HG02610 (cell line): ENCODE results near the gene DIS3L2.

ENCODE experiments used
- ATAC-seq: cut with Tn5 transposase; IDR thresholded peaks from one replicate; pipeline ENCODE4 v1.9.1; 2021; ENCODE audit warnings: mild to moderate bottlenecking, moderate library complexity; ENCODE audit not compliant: unreplicated experiment

DIS3L2 gene

DNA sequence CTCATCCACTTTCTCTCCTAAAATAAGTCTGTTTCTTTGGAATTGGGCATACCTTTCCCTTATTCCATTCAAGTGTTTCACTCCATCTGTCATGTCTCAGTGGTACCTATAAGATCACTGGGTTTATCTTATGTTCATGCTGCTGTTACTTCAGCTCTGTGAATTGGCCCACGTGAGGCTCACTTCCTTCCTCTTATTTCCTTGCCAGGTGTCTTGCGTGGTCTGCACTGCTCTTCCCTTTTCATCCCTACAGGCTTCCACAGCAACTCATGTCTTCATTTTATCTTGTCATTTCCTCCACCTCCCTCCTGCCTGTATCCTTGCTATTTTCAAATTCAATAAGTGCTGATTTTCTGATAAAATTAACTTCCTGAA, 258.0 kb downstream of the DIS3L2 start:
- ATAC-seq: no peak

DNA sequence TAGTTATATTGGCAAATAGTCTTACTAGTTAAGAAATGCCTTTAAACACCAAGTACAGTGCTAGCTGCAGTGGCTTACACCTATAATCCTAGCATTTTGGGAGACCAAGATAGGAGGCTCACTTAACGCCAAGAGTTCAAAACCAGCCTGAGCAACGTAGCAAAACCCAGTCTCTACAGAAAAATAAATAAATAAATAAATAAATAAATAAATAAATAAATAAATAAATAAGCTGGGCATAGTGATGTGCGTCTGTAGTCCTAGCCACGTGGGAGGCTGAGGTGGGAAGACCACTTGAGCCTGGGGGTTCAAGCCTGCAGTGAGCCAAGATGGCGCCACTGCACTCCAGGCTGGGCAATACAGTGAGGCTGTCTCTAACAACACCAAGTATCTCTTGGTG, 258.4 kb downstream of the DIS3L2 start:
- ATAC-seq: no peak

- ATAC-seq: no peak
Measured at GRCh38 chr2:232225429-232225828, 263.9 kb downstream of the DIS3L2 start.

DNA sequence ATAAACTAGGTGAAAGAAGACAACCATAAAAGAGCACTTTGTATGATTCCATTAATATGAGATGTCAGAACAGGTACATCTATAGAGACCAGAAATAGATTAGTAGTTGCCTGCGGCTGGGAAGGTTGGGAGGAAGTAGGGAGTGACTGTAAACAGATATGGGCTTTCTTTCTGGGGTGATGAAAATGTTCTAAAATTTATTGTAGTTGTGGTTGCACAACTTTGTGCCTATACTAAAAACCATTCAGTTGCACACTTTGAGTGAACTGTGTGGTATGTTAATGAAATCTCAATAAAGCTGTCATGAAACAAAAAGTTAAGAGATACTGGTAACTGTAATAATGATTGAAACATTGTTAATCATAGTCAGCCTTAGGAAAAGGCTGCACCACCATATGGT, 264.4 kb downstream of the DIS3L2 start:
- ATAC-seq: no peak

DNA sequence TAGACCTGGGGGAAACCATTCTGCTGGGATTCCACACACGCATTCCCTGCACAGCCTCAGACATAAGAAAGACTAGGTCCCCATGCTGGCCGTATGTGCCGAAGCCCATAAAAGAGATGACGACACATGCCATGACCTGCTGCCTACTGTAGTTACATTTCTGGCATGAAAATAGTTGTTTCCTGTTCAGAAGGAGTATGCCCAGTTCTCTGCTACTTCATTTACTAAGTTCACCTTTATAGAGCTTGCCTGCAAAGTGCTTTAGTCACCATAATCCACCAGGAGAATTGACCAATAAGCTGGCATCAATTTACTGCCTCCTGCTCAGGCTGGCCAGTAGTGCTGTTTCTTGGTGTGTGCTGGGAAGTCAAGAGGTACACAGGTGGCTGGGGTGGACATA, 266.8 kb downstream of the DIS3L2 start:
- no peak for ATAC-seq

- ATAC-seq: no peak
Measured at GRCh38 chr2:232228971-232229894, 267.7 kb downstream of the DIS3L2 start.

- ATAC-seq: no peak
Measured at GRCh38 chr2:232229911-232230310, 268.4 kb downstream of the DIS3L2 start.

- ATAC-seq: no peak
Measured at GRCh38 chr2:232230560-232230959, 269.0 kb downstream of the DIS3L2 start.

- ATAC-seq: no peak
Measured at GRCh38 chr2:232231554-232231953, 270.0 kb downstream of the DIS3L2 start.

DNA sequence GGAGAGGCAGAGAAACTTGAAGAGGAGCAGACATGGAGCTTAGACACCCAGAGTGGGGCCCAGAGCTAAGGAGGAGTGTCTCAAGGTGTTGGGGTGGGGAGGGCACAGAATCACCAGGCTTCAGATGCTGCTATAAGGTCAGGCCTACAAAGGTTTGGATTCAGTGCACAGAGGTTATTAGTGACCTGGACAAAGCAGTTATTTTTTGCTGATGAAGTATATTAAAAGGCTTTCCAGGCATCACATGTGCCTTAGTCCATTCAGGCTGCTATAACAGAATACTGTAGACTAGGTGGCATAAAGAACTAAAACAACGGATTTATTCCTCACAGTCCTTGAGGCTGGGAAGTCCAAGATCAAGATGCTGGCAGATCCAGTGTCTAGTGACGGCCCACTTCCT, 271.4 kb downstream of the DIS3L2 start:
- no peak for ATAC-seq

GRCh38 chr2:232234922-232235615, 273.6 kb downstream of the DIS3L2 start:
- ATAC-seq: no peak

DNA sequence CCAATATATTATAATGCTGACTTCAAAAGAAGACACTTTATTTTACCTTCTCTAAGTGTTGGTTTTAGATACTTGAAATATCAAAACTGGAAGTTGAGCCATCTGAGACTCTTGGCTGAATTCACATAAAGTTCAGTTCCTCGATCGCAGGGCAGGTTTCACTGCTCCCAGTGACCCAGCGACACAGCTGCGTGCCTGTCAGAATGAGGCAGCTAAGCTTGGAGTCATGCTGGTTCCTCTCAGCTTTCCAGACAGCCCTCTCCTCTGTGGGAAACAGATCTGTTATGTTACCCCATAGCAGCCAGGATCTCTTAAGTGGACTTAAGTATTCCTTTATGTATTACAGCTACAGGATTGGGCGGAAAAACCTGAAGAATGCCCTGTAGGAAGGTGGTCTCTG, 274.2 kb downstream of the DIS3L2 start:
- ATAC-seq: no peak

DNA sequence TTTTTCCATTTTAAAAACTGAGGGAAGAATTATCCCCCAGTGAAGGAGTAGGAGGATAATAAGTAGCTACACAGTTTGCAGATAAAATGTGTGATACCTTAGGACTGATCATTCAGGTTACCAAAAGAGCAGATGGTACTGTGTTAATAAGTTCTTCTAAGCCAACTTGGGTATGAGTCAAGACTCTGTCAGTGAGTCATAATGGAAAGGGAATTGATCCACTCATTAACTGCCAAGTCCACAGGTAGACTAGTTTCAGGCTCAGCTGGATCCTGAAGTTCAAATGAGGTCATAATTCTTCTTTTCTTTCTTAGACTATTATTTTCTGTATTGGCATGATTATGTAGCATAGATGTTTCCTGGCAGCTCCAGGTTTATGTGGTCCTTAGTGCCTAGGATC, 274.7 kb downstream of the DIS3L2 start:
- ATAC-seq: peak; percentile 80

DNA sequence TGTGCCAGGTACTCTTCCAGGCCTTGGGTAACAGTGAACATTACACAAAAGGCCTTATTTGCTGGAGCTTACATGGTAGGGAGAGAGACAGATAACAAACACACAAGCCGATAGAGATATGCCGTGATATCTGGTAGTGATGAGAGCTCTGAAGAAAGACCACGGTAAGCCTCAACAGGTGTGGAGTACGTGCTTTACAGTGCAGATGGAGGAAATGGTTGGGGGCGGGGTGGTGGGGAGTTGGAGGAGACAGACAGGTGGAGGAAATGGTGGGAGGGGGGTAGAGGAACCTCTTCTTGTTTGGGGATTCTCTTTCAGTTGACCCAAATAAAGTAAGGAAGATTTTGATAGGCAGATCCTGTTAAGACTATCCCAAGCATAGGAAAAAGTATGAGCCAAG, 276.0 kb downstream of the DIS3L2 start:
- ATAC-seq: no peak

DNA sequence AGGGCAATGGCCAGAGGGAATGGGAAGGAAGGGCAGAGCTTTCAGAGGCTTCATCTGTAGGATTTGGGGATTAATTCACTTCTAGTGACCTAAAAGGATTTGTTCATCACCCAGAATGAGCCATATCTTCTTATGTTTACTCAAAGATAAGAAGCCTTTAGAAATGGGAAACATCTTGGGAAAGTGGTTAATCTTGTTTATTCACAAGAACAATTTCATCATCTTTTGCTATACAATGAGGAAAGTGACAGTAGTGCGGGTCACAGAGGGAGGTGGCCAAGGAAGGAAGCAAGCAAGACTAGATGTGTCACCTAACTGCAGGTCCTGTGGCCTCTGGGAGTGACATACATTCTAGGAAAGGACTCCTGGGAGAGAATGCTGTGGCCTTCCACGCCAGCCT, 276.6 kb downstream of the DIS3L2 start:
- no peak for ATAC-seq

- no peak for ATAC-seq
Measured at GRCh38 chr2:232238596-232238995, 277.1 kb downstream of the DIS3L2 start.

GRCh38 chr2:232239951-232240681, 278.6 kb downstream of the DIS3L2 start:
- ATAC-seq: peak; percentile 27

DNA sequence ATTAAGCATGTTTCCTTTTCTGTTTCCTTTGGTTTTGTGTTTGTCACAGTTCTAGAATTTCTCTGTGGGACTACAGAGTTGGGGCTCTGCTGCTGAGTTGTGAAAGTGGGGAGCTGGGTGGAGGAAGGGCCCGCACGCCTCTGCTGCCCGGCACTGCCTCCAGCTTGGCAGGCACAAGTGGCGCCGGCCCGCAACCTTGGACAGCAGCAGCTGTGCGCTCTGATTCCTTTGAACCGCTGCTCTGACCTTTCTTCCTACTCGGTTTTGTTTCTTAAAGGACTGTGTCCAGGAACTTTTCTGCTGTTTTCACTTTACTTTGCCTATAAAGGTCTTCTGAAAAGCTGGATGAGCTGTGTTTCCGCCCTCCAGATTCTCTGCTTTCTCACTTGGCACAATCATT, 279.4 kb downstream of the DIS3L2 start:
- no peak for ATAC-seq

DNA sequence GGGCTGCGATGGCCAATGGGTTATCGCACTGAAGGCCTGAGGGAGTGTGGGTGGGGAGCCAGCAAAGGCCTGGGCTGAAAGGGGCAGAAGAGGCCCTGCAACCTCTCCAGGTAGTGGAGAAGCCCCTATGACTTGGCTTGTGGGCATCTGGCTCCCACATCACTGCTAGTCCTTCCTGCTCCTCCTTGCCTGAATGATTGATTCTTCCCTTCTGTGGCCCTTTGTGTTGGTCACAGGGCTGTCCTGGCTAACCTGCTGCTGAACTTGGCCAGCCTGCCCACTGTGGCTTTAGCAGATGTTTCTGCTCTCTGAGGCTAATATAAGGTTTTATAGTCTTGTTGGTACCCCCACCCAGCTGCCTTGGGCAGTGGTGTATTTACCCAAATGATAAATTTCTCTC, 280.8 kb downstream of the DIS3L2 start:
- no peak for ATAC-seq

GRCh38 chr2:232245111-232245510, 283.6 kb downstream of the DIS3L2 start:
- no peak for ATAC-seq

GRCh38 chr2:232246245-232246644, 284.7 kb downstream of the DIS3L2 start:
- no peak for ATAC-seq

- ATAC-seq: no peak
Measured at GRCh38 chr2:232249096-232249495, 287.6 kb downstream of the DIS3L2 start.
